HEK293T (cell line): ENCODE measurements around the gene HIF3A.

Experiments used
- CTCF ChIA-PET: fragments of 350-600 bp; formaldehyde crosslinking; extraction: SDS; loops from one replicate; lab custom pipeline; 2021; ENCODE audit warnings: antibody characterized with exemption, inconsistent platforms; lab: Yijun Ruan, JAX
- POLR2A ChIA-PET: fragments of 350-600 bp; formaldehyde crosslinking; extraction: SDS; loops from one replicate; lab custom pipeline; 2020; ENCODE audit warnings: antibody characterized with exemption, inconsistent platforms; lab: Yijun Ruan, JAX
- DNase-seq: peaks from one replicate; pipeline ENCODE4 v3.0.0; 2012; ENCODE audit warnings: mixed read lengths; ENCODE audit errors: extremely low spot score
- ARNT ChIP-seq: fragments of 450-650 bp; IDR thresholded peaks from 2 replicates; pipeline ENCODE4 v1.6.1; 2017; ENCODE audit warnings: mild to moderate bottlenecking
- BHLHE40 ChIP-seq: fragments of 450-650 bp; IDR thresholded peaks from 2 replicates; pipeline ENCODE4 v1.6.1; 2016; ENCODE audit warnings: mild to moderate bottlenecking, moderate library complexity, borderline replicate concordance
- CTBP1 ChIP-seq: fragments of 450-650 bp; IDR thresholded peaks from 2 replicates; pipeline ENCODE4 v1.6.1; 2016; ENCODE audit warnings: borderline replicate concordance
- ELF4 ChIP-seq: fragments of 450-650 bp; IDR thresholded peaks from 2 replicates; pipeline ENCODE4 v1.6.1; 2017; ENCODE audit warnings: antibody characterized with exemption
- FOXA1 ChIP-seq: fragments of 450-650 bp; IDR thresholded peaks from 2 replicates; pipeline ENCODE4 v1.6.1; 2016; ENCODE audit warnings: mild to moderate bottlenecking
- FOXK2 ChIP-seq: fragments of 450-650 bp; IDR thresholded peaks from 2 replicates; pipeline ENCODE4 v1.6.1; 2016; ENCODE audit warnings: mild to moderate bottlenecking
- FOXM1 ChIP-seq: fragments of 450-650 bp; IDR thresholded peaks from 2 replicates; pipeline ENCODE4 v1.6.1; 2017; ENCODE audit warnings: mild to moderate bottlenecking, borderline replicate concordance
- HDGF ChIP-seq: fragments of 450-650 bp; IDR thresholded peaks from 2 replicates; pipeline ENCODE4 v1.6.1; 2017; ENCODE audit warnings: antibody characterized with exemption, borderline replicate concordance
- L3MBTL2 ChIP-seq: fragments of 450-650 bp; conservative IDR thresholded peaks from 2 replicates; pipeline ENCODE4 v1.6.1; 2016; ENCODE audit warnings: mild to moderate bottlenecking
- LEF1 ChIP-seq: fragments of 450-650 bp; IDR thresholded peaks from 2 replicates; pipeline ENCODE4 v1.6.1; 2017; ENCODE audit warnings: mild to moderate bottlenecking, borderline replicate concordance
- NFRKB ChIP-seq: fragments of 450-650 bp; IDR thresholded peaks from 2 replicates; pipeline ENCODE4 v1.6.1; 2016; ENCODE audit warnings: mild to moderate bottlenecking, moderate library complexity
- SP1 ChIP-seq: fragments of 450-650 bp; IDR thresholded peaks from 2 replicates; pipeline ENCODE4 v1.6.1; 2017
- SUZ12 ChIP-seq: fragments of 450-650 bp; IDR thresholded peaks from 2 replicates; pipeline ENCODE4 v1.6.1; 2016; ENCODE audit warnings: mild to moderate bottlenecking
- TARDBP ChIP-seq: fragments of 450-650 bp; IDR thresholded peaks from 2 replicates; pipeline ENCODE4 v1.6.1; 2016
- ZNF384 ChIP-seq: fragments of 450-650 bp; IDR thresholded peaks from 2 replicates; pipeline ENCODE4 v1.6.1; 2016
- TF ChIP-seq, protein P1 (sequence below): fragments of 450-650 bp; IDR thresholded peaks from 2 replicates; pipeline ENCODE4 v1.6.1; 2016

The HIF3A gene

DNA sequence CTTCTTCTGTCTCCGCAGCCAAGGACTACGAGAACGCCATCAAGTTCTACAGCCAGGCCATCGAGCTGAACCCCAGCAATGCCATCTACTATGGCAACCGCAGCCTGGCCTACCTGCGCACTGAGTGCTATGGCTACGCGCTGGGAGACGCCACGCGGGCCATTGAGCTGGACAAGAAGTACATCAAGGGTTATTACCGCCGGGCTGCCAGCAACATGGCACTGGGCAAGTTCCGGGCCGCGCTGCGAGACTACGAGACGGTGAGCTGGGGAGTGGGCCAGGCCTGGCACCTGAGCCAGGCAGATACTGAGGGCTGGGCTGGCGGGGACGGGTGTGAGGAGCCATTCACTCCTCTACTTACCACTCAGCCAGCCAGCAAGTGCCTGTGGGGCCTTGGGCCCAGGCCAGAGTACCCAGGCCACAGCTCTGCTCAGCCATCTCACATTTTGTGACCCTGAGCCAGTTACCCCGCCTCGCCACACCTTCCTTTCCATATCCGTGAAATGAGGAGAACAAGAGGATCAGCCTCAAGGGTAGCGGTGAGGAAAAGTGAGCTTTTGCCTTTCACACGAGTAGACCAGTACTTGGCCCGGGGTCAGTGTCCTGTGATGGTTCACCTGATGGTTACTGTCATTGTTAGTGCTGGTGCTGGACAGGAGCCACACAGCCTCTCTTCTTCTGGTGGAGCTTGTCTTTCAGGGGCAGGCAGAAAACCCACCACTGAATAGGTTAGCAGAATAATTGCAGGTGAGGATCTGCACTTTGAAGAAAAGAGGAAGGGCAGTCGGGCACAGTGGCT lies 57.1 kb downstream of the HIF3A start:
- POLR2A ChIA-PET, result no interaction called here
- DNase-seq, result no peak
- CTCF ChIA-PET, result no interaction called here
- TF ChIP-seq LEF1 (no peak), TARDBP (no peak), L3MBTL2 (no peak), HDGF (no peak), SUZ12 (no peak), SP1 (no peak), FOXM1 (no peak), NFRKB (no peak), ELF4 (no peak), FOXK2 (no peak), BHLHE40 (no peak), CTBP1 (no peak), FOXA1 (no peak)
- TF ChIP-seq, protein P1, sequence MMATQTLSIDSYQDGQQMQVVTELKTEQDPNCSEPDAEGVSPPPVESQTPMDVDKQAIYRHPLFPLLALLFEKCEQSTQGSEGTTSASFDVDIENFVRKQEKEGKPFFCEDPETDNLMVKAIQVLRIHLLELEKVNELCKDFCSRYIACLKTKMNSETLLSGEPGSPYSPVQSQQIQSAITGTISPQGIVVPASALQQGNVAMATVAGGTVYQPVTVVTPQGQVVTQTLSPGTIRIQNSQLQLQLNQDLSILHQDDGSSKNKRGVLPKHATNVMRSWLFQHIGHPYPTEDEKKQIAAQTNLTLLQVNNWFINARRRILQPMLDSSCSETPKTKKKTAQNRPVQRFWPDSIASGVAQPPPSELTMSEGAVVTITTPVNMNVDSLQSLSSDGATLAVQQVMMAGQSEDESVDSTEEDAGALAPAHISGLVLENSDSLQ, result no peak

DNA sequence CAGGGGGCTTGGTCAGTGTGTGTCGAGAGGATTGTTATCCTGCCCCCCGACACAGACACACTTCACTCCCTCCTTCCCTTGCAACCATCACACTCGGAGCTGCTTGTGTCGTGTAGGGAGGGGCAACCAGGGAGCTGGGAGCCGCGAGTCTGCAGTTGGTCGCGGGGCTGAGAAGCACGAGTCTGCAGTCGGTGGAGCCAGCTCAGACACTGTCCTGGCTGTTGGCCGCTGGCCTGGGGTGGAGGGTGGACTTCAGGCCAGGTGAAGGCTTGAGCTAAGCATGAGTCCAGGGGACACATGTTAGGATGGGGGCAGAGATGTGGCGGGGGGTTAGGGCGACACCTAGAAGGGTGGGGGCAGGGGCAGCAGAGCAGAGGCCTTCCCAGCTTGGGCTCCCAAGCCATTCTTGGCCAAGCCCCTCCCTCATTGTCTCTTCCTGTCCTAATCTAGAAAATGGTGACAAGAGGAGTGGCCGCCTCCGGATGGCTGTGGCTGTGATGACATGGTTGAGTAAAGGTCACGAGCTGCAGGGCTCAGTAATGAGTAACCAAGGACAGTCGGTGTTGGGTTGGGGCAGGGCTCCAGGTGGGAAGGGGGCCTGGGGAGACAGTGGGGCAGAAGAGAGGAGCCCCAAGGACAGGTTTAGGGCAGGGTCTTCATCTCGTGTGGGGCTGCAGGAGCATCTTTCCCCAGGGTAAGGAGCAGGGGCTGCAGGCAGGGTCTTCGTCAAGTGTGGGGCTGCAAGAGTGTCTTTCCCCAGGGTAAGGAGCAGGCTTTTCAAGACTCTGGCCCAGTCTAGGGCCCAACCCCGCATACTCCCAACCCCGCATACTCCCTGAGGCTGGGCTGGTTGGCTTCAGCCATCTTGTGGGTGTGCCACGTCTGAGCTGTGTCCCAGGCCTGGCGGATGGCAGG lies 58.6 kb downstream of the HIF3A start:
- CTCF ChIA-PET, result no interaction called here
- POLR2A ChIA-PET, result no interaction called here
- TF ChIP-seq SP1, result no peak
- no peak for TF ChIP-seq ARNT
- no peak for TF ChIP-seq FOXK2
- TF ChIP-seq L3MBTL2, result no peak
- no peak for DNase-seq

DNA sequence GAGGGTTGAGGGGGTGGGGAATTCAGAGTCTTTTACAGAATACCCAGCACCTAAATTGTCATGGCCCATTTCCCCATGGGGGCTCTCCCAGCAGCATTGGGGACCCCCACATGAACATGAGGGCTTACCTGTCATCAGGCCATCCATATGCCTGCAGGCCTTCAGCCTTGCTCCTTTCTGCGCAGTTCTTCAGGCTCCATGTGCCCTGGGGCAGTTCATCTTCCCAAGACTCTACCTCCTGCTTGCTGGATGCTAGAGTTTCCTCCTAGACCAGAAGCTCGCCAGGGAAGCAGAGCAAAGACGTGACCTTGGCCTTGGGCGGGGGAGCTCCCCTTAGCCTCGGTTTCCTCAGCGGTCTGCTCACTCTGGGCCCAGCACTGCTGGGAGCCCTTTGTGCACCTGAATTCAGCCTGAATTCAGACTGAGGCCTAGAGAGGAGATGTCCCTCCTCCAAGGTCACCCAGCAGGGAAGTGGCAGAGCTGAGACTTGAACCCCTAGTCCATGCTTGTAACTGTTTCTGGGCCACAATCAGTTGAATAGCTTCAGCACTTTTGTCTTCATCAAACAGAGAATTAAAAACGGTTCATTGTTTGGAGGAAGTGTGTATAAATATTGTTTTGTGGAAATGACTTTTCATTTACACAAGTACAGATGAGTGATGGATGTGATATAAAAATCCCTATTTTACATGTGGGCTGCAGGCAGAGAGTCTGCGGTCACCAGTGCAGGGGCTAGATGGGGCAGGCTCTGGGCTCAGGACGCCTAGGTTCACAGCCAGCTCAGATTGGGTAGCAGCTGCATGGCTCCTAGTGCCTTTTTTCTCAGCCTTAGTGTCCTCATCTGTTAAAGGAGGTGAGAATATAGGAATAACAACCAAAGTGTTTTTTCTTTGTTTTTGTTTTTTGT lies 59.6 kb downstream of the HIF3A start:
- POLR2A ChIA-PET, result no interaction called here
- CTCF ChIA-PET, result no interaction called here
- DNase-seq, result no peak
- TF ChIP-seq FOXK2 (no peak), FOXM1 (no peak), LEF1 (no peak), FOXA1 (no peak), BHLHE40 (no peak), ZNF384 (no peak), SP1 (no peak), L3MBTL2 (no peak), TARDBP (no peak), HDGF (no peak), SUZ12 (no peak), ELF4 (no peak), ARNT (no peak)
- TF ChIP-seq, protein P1, result no peak

DNA sequence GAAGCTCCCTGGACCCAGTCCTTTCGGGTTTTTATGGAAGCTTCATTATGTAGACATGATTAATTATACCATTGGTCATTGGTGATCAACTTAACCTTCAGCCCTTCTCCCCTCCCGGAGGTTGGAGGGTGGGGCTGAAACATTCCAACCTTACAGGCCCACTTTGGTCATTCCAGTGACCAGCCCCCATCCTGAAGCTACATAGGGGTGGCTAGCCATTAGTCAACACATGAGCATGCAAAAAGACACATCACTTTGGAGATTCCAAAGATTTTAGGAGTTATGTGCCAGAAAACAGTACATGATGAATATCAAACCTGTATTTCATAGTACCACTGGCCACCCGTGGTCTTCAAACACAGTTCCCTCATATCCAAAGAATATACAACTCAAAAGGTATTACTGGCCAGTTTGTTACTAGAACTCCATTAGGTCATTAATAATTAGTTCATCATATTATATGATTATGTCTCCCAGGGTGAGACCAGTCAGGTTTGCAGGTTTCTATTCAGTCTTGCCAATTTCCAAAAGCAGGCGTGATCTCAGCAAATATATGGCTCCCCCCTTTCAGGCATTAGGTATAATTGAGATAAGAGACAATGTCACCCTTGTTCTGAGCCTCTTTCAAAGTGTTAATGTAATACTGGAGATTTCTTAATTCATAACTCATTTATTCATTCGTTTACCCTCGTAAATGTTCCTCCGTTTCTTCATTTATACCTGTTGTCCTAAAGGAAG lies 61.2 kb downstream of the HIF3A start:
- TF ChIP-seq ARNT (no peak), TARDBP (no peak), SP1 (no peak), FOXA1 (no peak), FOXM1 (no peak), ELF4 (no peak), ZNF384 (no peak), SUZ12 (no peak), L3MBTL2 (no peak), HDGF (no peak)
- TF ChIP-seq, protein P1, result no peak
- no peak for DNase-seq
- ChIA-PET CTCF (interaction anchor here (0.8 kb wide), 1 partner anchor 10 kb away, joined by 5 read pairs; no protein-coding TSS in a partner anchor), POLR2A (interaction anchor here (0.6 kb wide), 1 partner anchor 158 kb away, joined by 3 read pairs; no protein-coding TSS in a partner anchor)

DNA sequence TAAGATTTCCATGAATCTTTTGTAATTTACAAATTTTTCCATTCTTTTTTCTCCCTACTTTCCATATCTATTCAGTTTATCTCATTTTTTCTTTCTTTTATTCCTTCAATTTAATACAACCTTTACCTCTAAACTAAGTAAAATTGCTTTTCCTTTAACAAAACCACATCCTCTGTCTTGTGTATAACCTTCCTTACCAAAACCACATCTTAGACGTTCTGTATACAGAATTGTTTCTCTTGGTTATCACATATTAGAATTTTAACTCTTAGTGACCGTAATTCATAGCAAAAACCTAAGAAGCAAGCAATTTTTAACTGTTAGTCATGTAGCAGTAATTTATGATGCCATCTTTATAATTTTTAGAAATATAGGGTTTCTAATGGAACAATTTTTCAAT lies 65.1 kb downstream of the HIF3A start:
- TF ChIP-seq SUZ12 (no peak), ELF4 (no peak), NFRKB (no peak)
- CTCF ChIA-PET, result interaction anchor here (0.6 to 0.9 kb wide), 2 partner anchors 8 to 10 kb away, joined by 3 to 4 read pairs; no protein-coding TSS in a partner anchor
- POLR2A ChIA-PET, result no interaction called here
- no peak for DNase-seq
